Ishikawa (cell line): ENCODE data around the gene GAS2.

ENCODE experiments used
- CEBPB ChIP-seq: IDR thresholded peaks from 2 replicates; pipeline ENCODE4 v1.6.1; 2012
- CREB1 ChIP-seq: IDR thresholded peaks from 2 replicates; pipeline ENCODE4 v1.6.1; 2012; ENCODE audit warnings: low read depth
- EGR1 ChIP-seq: IDR thresholded peaks from 2 replicates; pipeline ENCODE4 v1.6.1; 2012
- EP300 ChIP-seq: IDR thresholded peaks from 2 replicates; pipeline ENCODE4 v1.6.1; 2012; ENCODE audit warnings: borderline replicate concordance
- FOXM1 ChIP-seq: IDR thresholded peaks from 2 replicates; pipeline ENCODE4 v1.6.1; 2012; ENCODE audit warnings: low read depth, borderline replicate concordance
- MAX ChIP-seq: IDR thresholded peaks from 2 replicates; pipeline ENCODE4 v1.6.1; 2012
- NFIC ChIP-seq: IDR thresholded peaks from 2 replicates; pipeline ENCODE4 v1.6.1; 2012
- RAD21 ChIP-seq: IDR thresholded peaks from 2 replicates; pipeline ENCODE4 v1.6.1; 2012; ENCODE audit warnings: low read depth
- REST ChIP-seq: IDR thresholded peaks from 2 replicates; pipeline ENCODE4 v1.6.1; 2012; ENCODE audit warnings: low read depth, mild to moderate bottlenecking
- TAF1 ChIP-seq: IDR thresholded peaks from 2 replicates; pipeline ENCODE4 v1.6.1; 2012; ENCODE audit warnings: low read depth, mild to moderate bottlenecking
- TCF12 ChIP-seq: IDR thresholded peaks from 2 replicates; pipeline ENCODE4 v1.6.1; 2012; ENCODE audit warnings: low read depth
- TEAD4 ChIP-seq: IDR thresholded peaks from 2 replicates; pipeline ENCODE4 v1.6.1; 2012
- YY1 ChIP-seq: IDR thresholded peaks from 2 replicates; pipeline ENCODE4 v1.6.1; 2012; ENCODE audit warnings: low read depth
- ZBTB7A ChIP-seq: IDR thresholded peaks from 2 replicates; pipeline ENCODE4 v1.6.1; 2012; ENCODE audit warnings: low read depth
- TF ChIP-seq, protein P1 (sequence below): IDR thresholded peaks from 2 replicates; pipeline ENCODE4 v1.6.1; 2012

The GAS2 gene

GRCh38 chr11:22769081-22769480, 102.7 kb downstream of the GAS2 start:
- TF ChIP-seq EP300 (no peak), ZBTB7A (no peak), RAD21 (no peak), REST (no peak), TEAD4 (no peak), FOXM1 (no peak), CEBPB (no peak), TAF1 (no peak), TCF12 (no peak), EGR1 (no peak), NFIC (no peak), CREB1 (no peak)
- TF ChIP-seq, protein P1, sequence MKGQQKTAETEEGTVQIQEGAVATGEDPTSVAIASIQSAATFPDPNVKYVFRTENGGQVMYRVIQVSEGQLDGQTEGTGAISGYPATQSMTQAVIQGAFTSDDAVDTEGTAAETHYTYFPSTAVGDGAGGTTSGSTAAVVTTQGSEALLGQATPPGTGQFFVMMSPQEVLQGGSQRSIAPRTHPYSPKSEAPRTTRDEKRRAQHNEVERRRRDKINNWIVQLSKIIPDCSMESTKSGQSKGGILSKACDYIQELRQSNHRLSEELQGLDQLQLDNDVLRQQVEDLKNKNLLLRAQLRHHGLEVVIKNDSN: no peak

GRCh38 chr11:22774716-22775115, 108.3 kb downstream of the GAS2 start:
- no peak for TF ChIP-seq FOXM1
- no peak for TF ChIP-seq MAX
- TF ChIP-seq, protein P1: no peak
- no peak for TF ChIP-seq NFIC
- no peak for TF ChIP-seq RAD21
- no peak for TF ChIP-seq CEBPB
- TF ChIP-seq ZBTB7A: no peak
- TF ChIP-seq EP300: no peak
- no peak for TF ChIP-seq REST
- no peak for TF ChIP-seq TCF12
- no peak for TF ChIP-seq TEAD4
- TF ChIP-seq YY1: no peak
- TF ChIP-seq EGR1: no peak
- TF ChIP-seq TAF1: no peak
- no peak for TF ChIP-seq CREB1

GRCh38 chr11:22775248-22775647, 108.8 kb downstream of the GAS2 start:
- TF ChIP-seq EGR1: no peak
- TF ChIP-seq CREB1: no peak
- TF ChIP-seq TEAD4: no peak
- no peak for TF ChIP-seq EP300

DNA sequence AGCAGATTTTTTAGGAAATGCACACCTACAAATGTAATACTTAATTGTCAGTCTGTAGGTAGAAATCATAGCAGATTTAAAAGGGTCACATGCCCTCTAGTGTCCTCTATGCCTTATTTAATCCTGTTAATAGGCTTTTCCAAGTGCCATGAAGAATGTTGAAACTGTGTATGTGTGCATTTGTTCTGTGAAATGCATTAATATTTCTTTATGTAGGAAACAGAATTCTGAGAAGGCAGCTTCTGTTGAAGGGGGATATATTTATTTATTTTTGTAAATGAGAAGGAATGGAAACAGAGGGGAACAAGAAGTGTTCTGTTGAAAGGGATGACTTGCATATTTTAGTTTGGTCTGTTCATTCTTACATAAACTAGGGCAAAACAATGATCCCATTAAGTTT, 112.2 kb downstream of the GAS2 start:
- TF ChIP-seq RAD21 (peak; percentile 28; the same call in 1 of the 2 replicates), REST (no peak)

DNA sequence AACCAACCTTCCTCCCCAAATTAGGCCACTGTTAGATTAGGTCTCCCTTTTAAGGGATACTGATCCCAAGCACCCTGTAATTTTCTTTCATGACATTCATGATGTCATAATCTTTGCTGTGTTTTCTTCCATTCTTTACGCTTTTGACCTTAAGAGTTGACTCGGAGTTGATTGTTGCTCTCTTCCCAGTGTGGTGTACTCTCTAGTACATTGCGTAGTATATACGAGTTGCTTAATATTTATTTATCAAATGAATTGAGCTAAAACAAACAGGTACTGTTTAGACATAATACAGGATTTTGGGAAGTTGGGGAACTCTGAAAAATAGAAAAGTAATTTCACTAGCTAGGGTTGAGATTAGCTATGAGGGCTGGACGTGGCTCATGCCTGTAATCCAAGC, 113.4 kb downstream of the GAS2 start:
- TF ChIP-seq YY1: no peak
- TF ChIP-seq TAF1: no peak
- TF ChIP-seq TCF12: no peak
- no peak for TF ChIP-seq FOXM1
- no peak for TF ChIP-seq MAX
- TF ChIP-seq, protein P1: no peak
- no peak for TF ChIP-seq RAD21
- no peak for TF ChIP-seq TEAD4
- TF ChIP-seq REST: no peak
- no peak for TF ChIP-seq ZBTB7A
- no peak for TF ChIP-seq NFIC
- no peak for TF ChIP-seq CREB1
- TF ChIP-seq EP300: no peak
- TF ChIP-seq CEBPB: no peak
- no peak for TF ChIP-seq EGR1
